Activated CD8-positive, alpha-beta T cell treated with anti-CD3 and anti-CD28 coated beads, Interleukin-2, amount 10 ng/mL, durations not matched to agents 7 days and 5 days (primary cell): Measurements from ENCODE around the gene AHR. TPM values are rescaled to one million over a fixed set of nuclear protein-coding genes. Genes with fewer than 3 reads are reported as not detected.

ENCODE experiments used
- ATAC-seq: fragments of 150-1000 bp; cut with Tn5 transposase; one replicate; pipeline ENCODE4 v1.10.0; 2021; ENCODE audit warnings: moderate library complexity
- CTCF ChIA-PET: fragments of 350-600 bp; sonication (Branson Sonifier 250); formaldehyde crosslinking; loops from one replicate; lab custom pipeline; 2021; ENCODE audit warnings: antibody characterized with exemption; lab: Charles Lee
- POLR2A ChIA-PET: fragments of 350-600 bp; sonication (Branson Sonifier 250); formaldehyde crosslinking; loops from one replicate; lab custom pipeline; 2021; ENCODE audit warnings: antibody characterized with exemption; lab: Charles Lee
- DNase-seq: peaks from one replicate; pipeline ENCODE4 v3.0.0-alpha.2; 2020
- H3K27ac Mint-ChIP-seq: one replicate; pipeline ENCODE4 v1.8.0; 2021; ENCODE audit warnings: mild to moderate bottlenecking, mixed read lengths
- H3K27me3 Mint-ChIP-seq: one replicate; pipeline ENCODE4 v1.8.0; 2021; ENCODE audit warnings: low read depth, mixed read lengths
- H3K36me3 Mint-ChIP-seq: one replicate; pipeline ENCODE4 v1.8.0; 2021; ENCODE audit warnings: low read depth, mixed read lengths
- H3K4me1 Mint-ChIP-seq: one replicate; pipeline ENCODE4 v1.8.0; 2021; ENCODE audit warnings: low read depth, mixed read lengths
- H3K4me3 Mint-ChIP-seq: one replicate; pipeline ENCODE4 v1.8.0; 2021; ENCODE audit warnings: mild to moderate bottlenecking, mixed read lengths
- H3K9me3 Mint-ChIP-seq: one replicate; pipeline ENCODE4 v1.8.0; 2022; ENCODE audit warnings: mixed read lengths; ENCODE audit not compliant: insufficient read depth
- total RNA-seq, 2 experiments: library from RNA; stranded (reverse); gene quantifications; one replicate each; pipeline ENCODE4 v1.2.3, GENCODE V29; 2021

AHR gene
- total RNA-seq, 2 experiments from 2014 or later, result 39.0 to 43.7 TPM

DNA sequence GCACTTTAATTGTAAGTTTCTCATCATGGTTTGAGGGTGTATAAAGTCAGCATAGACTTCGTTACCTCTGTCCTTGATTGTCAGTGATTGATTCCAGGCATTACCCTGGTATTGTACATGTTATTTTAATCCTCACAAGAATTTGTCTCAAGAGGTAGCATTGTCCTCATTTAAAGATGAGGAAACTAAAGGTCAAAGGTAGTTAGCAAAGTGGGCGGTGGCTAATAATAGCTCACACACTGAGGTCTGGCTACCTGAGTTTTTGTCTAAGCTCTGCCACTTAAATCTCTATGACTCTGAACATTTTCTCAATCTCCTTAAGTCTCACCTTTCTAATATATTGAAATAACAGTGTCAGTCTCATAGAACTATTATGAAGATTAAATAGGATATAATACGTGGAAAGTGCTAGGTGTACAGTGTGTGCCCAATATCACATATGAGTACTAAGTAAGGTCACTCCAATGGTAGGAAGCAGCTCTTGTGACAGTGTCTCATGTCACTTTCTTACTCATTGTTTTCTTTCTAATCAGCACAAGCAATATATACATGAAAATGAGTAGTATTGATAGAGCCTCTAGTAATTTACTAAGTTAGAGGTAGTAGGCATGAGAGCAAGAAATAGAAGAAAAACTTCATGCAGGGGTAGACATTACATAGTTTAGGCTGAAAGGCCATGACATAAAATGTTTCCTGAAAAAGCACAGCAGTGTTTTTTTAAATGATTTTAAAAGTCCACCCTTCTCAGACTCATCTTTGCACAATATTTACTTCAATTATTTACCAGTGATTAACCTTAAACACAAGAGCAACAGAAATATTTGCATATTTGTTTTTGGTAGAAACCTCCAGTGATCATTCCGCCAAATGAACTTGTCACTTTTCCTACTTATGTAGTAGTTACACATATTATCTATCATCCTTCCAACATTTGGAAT lies 21.0 kb downstream of the AHR start:
- ChIA-PET POLR2A (no interaction called here), CTCF (no interaction called here)
- no peak overlapping the region for H3K27ac Mint-ChIP-seq
- ATAC-seq (no peak), DNase-seq (no peak)
- H3K27me3 Mint-ChIP-seq, result no peaks in the 10 kb centered on the region
- H3K9me3 Mint-ChIP-seq, result no peaks in the 10 kb centered on the region
- peaks cover 8% of the 10 kb centered on the region for H3K4me1 Mint-ChIP-seq
- H3K4me3 Mint-ChIP-seq, result no peak overlapping the region
- peaks cover 39% of the 10 kb centered on the region for H3K36me3 Mint-ChIP-seq

DNA sequence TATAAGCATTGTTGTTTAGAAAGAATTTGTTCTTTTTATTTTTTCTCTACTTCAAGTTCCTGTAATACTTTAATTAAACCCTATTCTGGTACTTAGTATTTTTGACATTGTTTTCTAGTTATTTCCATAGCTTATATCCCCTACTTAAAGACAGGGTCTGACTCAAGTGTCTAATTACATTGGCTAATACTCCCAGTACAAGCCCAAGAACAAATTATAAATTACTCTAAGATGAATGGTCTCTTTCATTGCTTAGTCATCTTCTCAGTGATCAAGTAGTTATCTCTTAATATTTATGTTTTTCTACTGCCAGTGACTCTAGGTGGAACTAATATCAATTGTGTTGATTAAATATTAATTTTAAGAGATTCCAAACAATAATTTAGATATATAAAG lies 21.6 kb downstream of the AHR start:
- H3K9me3 Mint-ChIP-seq, result no peaks in the 10 kb centered on the region
- no peaks in the 10 kb centered on the region for H3K27me3 Mint-ChIP-seq
- ATAC-seq (no peak), DNase-seq (no peak)
- CTCF ChIA-PET, result no interaction called here
- POLR2A ChIA-PET, result no interaction called here
- H3K4me1 Mint-ChIP-seq, result peaks cover 8% of the 10 kb centered on the region
- H3K36me3 Mint-ChIP-seq, result peaks cover 37% of the 10 kb centered on the region
- no peak overlapping the region for H3K4me3 Mint-ChIP-seq
- no peak overlapping the region for H3K27ac Mint-ChIP-seq

DNA sequence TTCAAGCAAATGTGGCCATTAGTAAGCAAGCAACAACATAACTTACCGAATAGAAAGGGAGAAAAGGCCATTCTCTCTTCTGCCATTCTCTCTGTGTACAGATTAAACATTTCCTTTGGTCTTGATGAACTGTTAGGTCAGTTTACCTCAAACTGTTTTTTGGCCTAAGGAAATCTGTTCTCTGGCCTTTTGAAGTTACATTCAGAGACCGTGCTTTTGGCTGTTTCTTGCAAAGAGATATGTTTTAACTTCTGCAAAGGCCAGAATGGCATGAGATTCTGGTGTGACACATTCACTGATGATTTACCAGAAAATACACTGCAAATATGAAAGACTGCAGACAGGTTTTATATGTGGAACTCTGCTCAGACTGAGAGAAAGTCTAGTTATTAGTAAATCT lies 22.2 kb downstream of the AHR start:
- ATAC-seq (no peak), DNase-seq (no peak)
- H3K4me1 Mint-ChIP-seq, result peaks cover 6% of the 10 kb centered on the region
- no peaks in the 10 kb centered on the region for H3K9me3 Mint-ChIP-seq
- POLR2A ChIA-PET, result interaction anchor here (0.7 kb wide), 2 partner anchors 20 to 400 kb away, joined by 3 read pairs; no protein-coding TSS in a partner anchor
- no peak overlapping the region for H3K27ac Mint-ChIP-seq
- H3K27me3 Mint-ChIP-seq, result no peaks in the 10 kb centered on the region
- CTCF ChIA-PET, result interaction anchor here (0.7 kb wide), 1 partner anchor 10 kb away, joined by 3 read pairs; no protein-coding TSS in a partner anchor
- peaks cover 43% of the 10 kb centered on the region for H3K36me3 Mint-ChIP-seq
- H3K4me3 Mint-ChIP-seq, result no peak overlapping the region

DNA sequence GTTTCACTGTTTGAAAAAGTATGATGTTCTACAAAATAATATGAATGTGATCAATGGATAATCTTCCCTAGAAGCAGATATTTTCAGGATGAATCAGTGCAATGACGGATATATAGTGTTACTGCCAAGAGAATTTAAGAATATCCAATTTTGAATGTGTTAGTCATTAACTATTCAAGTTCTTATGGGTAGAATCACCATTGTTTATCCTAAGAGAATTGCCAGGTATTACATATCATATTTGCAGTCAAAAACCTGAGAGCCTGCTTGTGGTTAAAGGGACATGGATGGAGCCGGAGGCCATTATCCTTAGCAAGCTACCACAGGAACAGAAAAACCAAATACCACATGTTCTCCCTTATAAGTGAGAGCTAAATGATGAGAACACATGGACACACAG lies 26.9 kb downstream of the AHR start:
- Mint-ChIP-seq H3K36me3 (peaks cover 38% of the 10 kb centered on the region), H3K27me3 (no peaks in the 10 kb centered on the region), H3K4me1 (no peaks in the 10 kb centered on the region), H3K9me3 (no peaks in the 10 kb centered on the region), H3K4me3 (no peak overlapping the region), H3K27ac (no peak overlapping the region)
- DNase-seq, result no peak
- no peak for ATAC-seq
- ChIA-PET POLR2A (no interaction called here), CTCF (no interaction called here)

DNA sequence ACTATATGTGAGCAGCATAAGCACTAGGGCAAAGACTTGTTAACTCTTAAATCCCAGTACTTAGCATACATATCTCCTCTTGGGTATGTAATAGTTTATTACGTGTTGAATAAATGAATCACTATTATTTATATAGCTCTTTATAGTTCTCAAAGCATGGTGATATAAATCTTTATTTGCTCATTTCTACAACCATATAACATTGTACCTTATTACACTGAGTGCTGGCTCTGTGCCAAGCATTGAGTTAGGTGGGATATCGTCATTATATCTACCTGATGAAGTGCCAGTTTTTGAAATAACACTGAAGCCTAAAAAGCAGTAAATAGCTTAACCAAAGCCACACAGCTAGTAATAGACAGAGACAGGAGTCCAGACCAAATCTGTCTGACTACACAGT lies 27.9 kb downstream of the AHR start:
- Mint-ChIP-seq H3K4me3 (no peak overlapping the region), H3K36me3 (peaks cover 44% of the 10 kb centered on the region), H3K4me1 (no peaks in the 10 kb centered on the region), H3K27ac (no peak overlapping the region), H3K27me3 (no peaks in the 10 kb centered on the region), H3K9me3 (no peaks in the 10 kb centered on the region)
- ATAC-seq (no peak), DNase-seq (no peak)
- ChIA-PET POLR2A (no interaction called here), CTCF (no interaction called here)

DNA sequence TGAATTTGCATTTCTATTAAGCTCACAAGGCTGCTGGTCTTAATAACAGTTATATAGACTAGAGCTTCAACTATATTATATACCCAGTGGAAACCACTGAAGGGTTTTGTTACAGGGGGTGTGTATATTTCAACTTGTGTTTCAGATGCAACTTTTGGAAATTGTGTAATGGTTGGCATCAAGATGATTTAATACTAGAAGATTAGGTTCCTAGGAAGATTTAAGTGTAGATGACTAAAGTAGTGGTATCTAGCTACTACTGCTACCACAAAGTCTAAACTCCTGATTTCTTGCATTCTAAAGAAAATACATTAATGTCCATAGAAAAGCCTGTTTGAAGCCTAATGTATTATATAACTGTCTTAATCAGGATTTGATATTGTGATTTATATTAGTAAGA lies 30.2 kb downstream of the AHR start:
- Mint-ChIP-seq H3K4me3 (no peak overlapping the region), H3K36me3 (peaks cover 44% of the 10 kb centered on the region), H3K9me3 (no peaks in the 10 kb centered on the region), H3K27me3 (no peaks in the 10 kb centered on the region), H3K27ac (no peak overlapping the region), H3K4me1 (no peaks in the 10 kb centered on the region)
- ATAC-seq, result no peak
- ChIA-PET POLR2A (no interaction called here), CTCF (no interaction called here)
- no peak for DNase-seq

DNA sequence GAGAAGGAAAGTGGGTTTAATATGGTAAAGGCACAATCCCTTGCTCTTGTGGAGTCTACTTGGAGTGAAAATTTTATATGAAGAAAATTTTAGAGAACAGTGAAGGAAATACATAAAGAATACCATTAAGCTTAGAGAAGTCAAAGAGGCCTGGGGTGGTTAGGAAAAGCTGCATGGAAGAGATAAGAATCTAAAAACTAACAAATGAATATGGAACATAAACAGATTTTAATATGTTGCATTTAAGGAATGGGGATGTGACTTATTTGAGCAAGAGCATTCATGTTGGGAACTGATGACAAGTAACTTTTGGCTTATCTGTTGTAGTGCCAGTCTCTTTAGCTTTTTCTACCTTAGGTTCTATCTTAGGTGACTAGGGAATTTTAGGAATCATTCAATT lies 31.0 kb downstream of the AHR start:
- no peak for DNase-seq
- no peak overlapping the region for H3K27ac Mint-ChIP-seq
- H3K9me3 Mint-ChIP-seq, result no peaks in the 10 kb centered on the region
- POLR2A ChIA-PET, result no interaction called here
- H3K4me3 Mint-ChIP-seq, result no peak overlapping the region
- ATAC-seq, result no peak
- H3K36me3 Mint-ChIP-seq, result peaks cover 49% of the 10 kb centered on the region
- CTCF ChIA-PET, result no interaction called here
- no peaks in the 10 kb centered on the region for H3K27me3 Mint-ChIP-seq
- no peaks in the 10 kb centered on the region for H3K4me1 Mint-ChIP-seq

DNA sequence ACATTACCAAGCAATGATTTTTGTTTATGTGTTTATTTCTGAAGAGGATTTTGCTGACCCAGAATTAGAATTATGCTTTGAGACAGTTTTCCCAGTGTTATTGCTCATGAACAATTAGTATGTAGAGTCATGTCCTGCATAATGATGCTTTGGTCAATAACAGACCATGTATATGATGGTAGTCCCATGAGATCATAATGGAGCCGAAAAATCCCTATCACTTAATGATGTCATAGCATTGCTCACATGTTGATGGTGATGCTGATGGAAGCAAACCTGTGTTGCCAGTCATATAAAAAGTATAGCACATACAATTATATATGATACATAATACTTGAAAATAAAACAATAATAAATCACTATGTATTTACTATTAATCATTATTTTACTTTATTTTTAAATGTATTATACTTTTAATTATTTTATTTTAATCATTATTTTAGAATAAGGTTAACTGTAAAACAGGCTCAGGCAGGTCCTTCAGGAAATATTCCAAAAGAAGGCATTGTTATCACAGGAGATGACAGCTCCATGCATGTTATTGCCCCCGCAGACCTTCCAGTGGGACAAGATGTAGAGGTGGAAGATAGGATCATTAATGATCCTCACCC lies 33.5 kb downstream of the AHR start:
- ChIA-PET POLR2A (no interaction called here), CTCF (interaction anchor here (1.7 kb wide), 1 partner anchor 30 kb away, joined by 3 read pairs; no protein-coding TSS in a partner anchor)
- Mint-ChIP-seq H3K27ac (no peak overlapping the region), H3K4me3 (no peak overlapping the region), H3K36me3 (peaks cover 54% of the 10 kb centered on the region), H3K4me1 (no peaks in the 10 kb centered on the region), H3K9me3 (no peaks in the 10 kb centered on the region), H3K27me3 (no peaks in the 10 kb centered on the region)
- ATAC-seq (no peak), DNase-seq (no peak)

DNA sequence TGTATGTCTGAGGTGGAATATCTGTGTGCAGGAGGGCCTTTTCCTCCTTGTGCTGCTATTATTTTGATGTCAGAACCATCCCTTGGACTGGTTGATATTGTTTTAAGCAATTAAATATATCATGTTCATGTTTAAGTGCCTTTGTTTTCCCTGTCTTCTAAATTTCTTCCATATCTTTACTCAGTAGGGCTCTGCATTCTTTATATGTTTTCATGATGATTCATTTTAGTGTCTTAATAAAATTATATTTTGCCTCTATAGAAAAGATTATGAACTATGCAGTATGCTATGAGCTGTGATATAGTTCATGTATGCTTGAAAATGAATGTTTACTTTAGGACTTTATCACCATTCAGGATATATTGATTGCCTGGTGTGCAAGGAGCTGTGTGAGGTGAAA lies 34.8 kb downstream of the AHR start:
- Mint-ChIP-seq H3K4me1 (no peaks in the 10 kb centered on the region), H3K36me3 (peaks cover 53% of the 10 kb centered on the region), H3K9me3 (no peaks in the 10 kb centered on the region), H3K4me3 (no peak overlapping the region), H3K27me3 (no peaks in the 10 kb centered on the region), H3K27ac (no peak overlapping the region)
- POLR2A ChIA-PET, result no interaction called here
- CTCF ChIA-PET, result no interaction called here
- DNase-seq (no peak), ATAC-seq (no peak)

DNA sequence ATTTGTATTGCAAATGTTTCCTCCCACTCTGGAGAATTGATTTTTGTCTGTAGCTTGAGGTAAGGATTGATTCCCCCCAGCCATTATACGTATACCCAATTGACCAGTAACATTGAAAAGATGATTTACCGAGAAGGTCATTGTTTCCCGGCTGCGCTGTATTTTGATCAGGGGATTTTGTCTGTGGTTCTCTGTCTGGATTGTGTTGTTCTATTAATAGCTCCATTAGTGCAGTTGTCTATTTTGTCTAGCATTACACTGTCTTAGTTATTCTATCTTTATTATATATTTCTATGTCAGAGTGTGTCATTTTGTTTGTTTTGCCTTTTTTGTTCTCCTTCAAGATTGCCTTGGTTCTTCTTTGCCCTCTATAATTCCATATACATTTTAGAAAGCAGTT lies 37.7 kb downstream of the AHR start:
- no peaks in the 10 kb centered on the region for H3K27me3 Mint-ChIP-seq
- CTCF ChIA-PET, result no interaction called here
- H3K4me1 Mint-ChIP-seq, result peaks cover 1% of the 10 kb centered on the region
- ATAC-seq, result no peak
- H3K36me3 Mint-ChIP-seq, result peaks cover 54% of the 10 kb centered on the region
- POLR2A ChIA-PET, result no interaction called here
- H3K27ac Mint-ChIP-seq, result no peak overlapping the region
- H3K4me3 Mint-ChIP-seq, result no peak overlapping the region
- DNase-seq, result no peak
- H3K9me3 Mint-ChIP-seq, result no peaks in the 10 kb centered on the region

DNA sequence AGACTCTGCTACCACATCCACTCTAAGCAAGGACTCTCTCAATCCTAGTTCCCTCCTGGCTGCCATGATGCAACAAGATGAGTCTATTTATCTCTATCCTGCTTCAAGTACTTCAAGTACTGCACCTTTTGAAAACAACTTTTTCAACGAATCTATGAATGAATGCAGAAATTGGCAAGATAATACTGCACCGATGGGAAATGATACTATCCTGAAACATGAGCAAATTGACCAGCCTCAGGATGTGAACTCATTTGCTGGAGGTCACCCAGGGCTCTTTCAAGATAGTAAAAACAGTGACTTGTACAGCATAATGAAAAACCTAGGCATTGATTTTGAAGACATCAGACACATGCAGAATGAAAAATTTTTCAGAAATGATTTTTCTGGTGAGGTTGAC lies 40.7 kb downstream of the AHR start:
- Mint-ChIP-seq H3K4me1 (peaks cover 12% of the 10 kb centered on the region), H3K4me3 (no peak overlapping the region), H3K27ac (no peak overlapping the region), H3K36me3 (peaks cover 47% of the 10 kb centered on the region), H3K27me3 (no peaks in the 10 kb centered on the region), H3K9me3 (no peaks in the 10 kb centered on the region)
- ATAC-seq, result no peak
- CTCF ChIA-PET, result interaction anchor here (1.6 kb wide), 1 partner anchor 9 kb away, joined by 3 read pairs; no protein-coding TSS in a partner anchor
- no peak for DNase-seq
- POLR2A ChIA-PET, result no interaction called here

DNA sequence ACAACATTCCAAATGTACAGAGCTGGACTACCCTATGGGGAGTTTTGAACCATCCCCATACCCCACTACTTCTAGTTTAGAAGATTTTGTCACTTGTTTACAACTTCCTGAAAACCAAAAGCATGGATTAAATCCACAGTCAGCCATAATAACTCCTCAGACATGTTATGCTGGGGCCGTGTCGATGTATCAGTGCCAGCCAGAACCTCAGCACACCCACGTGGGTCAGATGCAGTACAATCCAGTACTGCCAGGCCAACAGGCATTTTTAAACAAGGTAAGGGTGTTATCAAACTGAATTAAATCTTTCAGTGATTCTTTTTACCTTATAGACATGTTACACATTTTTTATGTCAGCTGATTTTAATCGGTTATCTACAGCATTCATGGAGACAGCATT lies 41.5 kb downstream of the AHR start:
- H3K36me3 Mint-ChIP-seq, result peaks cover 44% of the 10 kb centered on the region
- no peak overlapping the region for H3K4me3 Mint-ChIP-seq
- ChIA-PET CTCF (interaction anchor here (1.2 to 1.6 kb wide), 3 partner anchors 9 to 34 kb away, joined by 3 read pairs; no protein-coding TSS in a partner anchor), POLR2A (no interaction called here)
- H3K27me3 Mint-ChIP-seq, result no peaks in the 10 kb centered on the region
- no peak overlapping the region for H3K27ac Mint-ChIP-seq
- peaks cover 12% of the 10 kb centered on the region for H3K4me1 Mint-ChIP-seq
- DNase-seq (no peak), ATAC-seq (no peak)
- no peaks in the 10 kb centered on the region for H3K9me3 Mint-ChIP-seq
